ENCODE data around the gene EDAR.

The EDAR gene

GRCh38 chr2:108924580-108925251 lies 64.3 kb downstream of the EDAR start:
- H3K4me3 ChIP-seq (ENCODE audit: low read depth, low read length), result no peak overlapping the region
- no peak for TF ChIP-seq CTCF (IDR thresholded peaks at IDR 0.05; ENCODE audit: low read depth, low read length)

- TF ChIP-seq CTCF (IDR thresholded peaks at IDR 0.05; ENCODE audit: low read depth, low read length), result no peak
Measured at GRCh38 chr2:108923736-108924579, 65.1 kb downstream of the EDAR start.

GRCh38 chr2:108923019-108923700 lies 65.9 kb downstream of the EDAR start:
- H3K4me3 ChIP-seq (ENCODE audit: low read depth, low read length), result no peak overlapping the region
- no peak for TF ChIP-seq CTCF (IDR thresholded peaks at IDR 0.05; ENCODE audit: low read depth, low read length)

More at GRCh38 chr2:108923736-108924579, 65.1 kb downstream of the EDAR start:
- no peak overlapping the region for H3K4me3 ChIP-seq (ENCODE audit: low read depth, low read length)

GRCh38 chr2:108922141-108922915 lies 66.7 kb downstream of the EDAR start:
- TF ChIP-seq CTCF (IDR thresholded peaks at IDR 0.05; ENCODE audit: low read depth, low read length), result no peak
- H3K4me3 ChIP-seq (ENCODE audit: low read depth, low read length), result no peak overlapping the region

- TF ChIP-seq CTCF (IDR thresholded peaks at IDR 0.05; ENCODE audit: low read depth, low read length), result no peak
- no peak overlapping the region for H3K4me3 ChIP-seq (ENCODE audit: low read depth, low read length)
Measured at GRCh38 chr2:108921096-108922030, 67.7 kb downstream of the EDAR start.

- no peak for TF ChIP-seq CTCF (IDR thresholded peaks at IDR 0.05; ENCODE audit: low read depth, low read length)
- H3K4me3 ChIP-seq (ENCODE audit: low read depth, low read length), result no peak overlapping the region
Measured at GRCh38 chr2:108920686-108921085, 68.3 kb downstream of the EDAR start.
